ENCODE data around the gene TMEM135.

The TMEM135 gene

DNA sequence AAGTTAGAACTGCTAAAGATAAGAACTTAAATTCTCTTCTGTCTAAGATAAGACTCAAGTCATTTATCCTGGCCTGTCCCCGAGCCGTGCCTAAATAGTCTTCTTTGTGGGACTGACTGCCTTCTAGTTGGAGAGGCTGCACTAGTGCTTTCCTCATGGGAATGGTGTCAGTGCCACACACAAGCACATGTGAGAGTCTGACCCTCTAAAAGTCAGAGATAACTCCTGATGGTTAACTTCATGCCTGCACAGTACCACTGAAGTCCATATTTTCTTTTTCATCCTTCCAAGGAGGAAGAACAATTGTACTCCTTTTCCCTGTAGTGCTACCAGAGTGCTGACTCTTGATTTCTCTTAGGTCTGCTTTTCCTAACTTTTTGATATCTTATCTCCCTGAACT is 309.7 kb downstream of the TMEM135 start:
- DNase-seq (ENCODE audit: low read depth in 4 of 4, low spot score in 1 of 4), result no peak

DNA sequence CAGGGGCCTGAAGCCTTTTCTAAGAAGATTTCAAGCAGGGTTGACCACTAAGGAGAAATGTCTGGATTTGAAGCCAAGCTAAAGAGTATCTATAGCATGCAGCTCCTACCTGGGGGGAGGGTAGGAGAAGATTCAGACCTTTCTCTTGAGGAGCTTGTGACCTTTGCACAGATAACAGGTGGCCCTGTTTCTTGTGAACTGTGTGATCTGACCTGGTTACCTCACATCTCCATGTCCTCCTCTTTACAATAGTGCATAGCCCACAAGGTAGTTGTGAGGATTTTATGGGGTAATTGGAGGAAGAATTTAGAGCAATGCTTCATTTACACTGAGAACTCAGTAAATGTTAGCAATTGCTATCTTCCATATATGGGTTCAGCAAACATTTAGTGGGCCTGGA is 310.1 kb downstream of the TMEM135 start:
- no peak for DNase-seq (ENCODE audit: low read depth in 4 of 4, low spot score in 1 of 4)

DNA sequence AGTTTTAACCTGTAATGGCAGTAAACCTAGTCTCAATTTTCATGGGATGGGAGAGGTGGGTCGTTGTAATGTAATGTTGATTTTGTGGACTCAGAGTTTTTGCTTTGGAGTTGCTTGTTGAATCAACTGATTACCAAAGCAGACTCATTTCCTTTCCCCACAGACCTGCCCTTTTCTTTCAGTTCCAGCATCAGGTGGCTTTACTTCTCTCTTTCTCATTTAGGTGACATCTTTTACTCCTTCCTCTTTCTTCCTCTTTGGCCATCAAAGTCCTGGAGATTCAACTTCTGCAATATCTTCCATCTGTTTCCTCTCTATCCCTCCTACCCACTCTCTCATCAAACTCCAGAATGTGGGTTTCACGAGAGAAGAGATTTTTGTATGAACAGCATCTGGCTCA is 313.9 kb downstream of the TMEM135 start:
- DNase-seq (ENCODE audit: low read depth in 4 of 4, low spot score in 1 of 4), result no peak

DNA sequence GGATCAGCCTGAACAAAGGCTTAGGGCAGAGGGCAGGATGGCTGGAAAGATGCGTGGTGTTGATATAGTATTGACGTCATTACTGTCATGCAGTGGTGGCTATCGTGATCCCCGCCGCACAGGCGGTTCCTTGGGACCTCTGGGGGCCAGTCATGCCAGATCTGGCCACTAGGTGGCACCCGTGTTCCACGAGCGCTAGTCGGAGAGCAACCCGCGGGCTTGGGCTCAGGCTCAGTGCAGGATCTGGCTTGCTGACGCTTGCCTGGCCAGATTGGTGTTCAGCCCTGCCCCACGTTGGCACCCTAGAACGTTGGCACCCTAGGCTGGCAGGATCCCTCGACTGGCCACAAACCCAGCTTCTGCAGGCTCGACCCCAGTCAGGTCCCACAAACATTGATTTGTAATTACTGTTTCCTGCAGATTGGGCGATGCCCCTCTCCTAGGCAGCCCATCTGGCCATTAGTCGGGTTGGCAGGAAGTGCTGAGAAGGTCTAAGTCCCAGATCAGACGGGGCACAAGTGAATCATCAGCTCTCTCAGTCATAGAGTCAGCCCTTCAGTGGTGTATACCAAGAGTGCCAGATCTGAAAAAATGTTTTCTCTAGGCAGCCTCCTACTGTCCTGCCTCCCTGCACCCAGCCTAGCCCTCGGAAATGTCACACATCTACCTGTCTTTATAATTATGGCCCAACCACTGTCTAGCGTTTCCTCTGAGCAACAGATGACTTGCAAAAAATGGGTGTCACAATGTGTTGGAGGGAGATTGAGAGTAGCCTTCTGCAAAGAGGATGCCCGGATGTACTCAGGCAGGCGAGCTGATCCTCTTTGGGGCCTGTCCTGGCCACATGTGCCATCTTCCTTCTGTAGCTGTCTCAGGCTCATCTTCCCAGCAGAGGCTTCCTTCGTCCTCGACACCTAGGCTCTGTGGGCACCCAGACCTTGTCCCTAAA is 315.3 kb downstream of the TMEM135 start:
- peak; percentile 75 to 87 (median 77) for DNase-seq (ENCODE audit: low read depth in 4 of 4, low spot score in 1 of 4)

DNA sequence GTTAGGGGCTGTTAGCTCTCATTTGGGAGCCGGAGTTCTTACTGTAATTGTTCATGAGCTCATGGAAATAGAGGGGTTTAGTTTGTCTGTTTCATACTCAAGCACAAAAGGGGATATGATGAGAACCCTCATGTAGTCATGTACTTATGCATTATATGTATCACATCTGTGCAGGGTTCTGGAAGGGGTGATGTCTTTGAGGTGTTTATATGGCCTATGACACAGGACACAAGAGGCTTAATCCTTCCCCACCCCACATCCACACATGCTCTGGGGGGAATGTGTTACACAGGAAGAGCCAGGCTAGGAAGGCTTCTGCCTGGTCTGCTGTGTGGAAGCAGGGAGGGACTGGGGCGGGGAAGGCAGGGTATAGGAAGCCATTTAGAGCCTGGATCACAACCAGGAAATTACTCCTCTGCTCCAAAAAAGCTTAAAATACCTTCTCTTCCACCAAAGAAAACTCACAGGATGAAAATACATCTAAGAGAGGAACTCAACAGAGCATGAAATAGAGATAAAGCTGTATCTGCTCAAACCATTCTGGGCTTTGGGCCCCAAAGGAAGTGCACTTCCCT is 316.1 kb downstream of the TMEM135 start:
- no peak for DNase-seq (ENCODE audit: low read depth in 4 of 4, low spot score in 1 of 4)

DNA sequence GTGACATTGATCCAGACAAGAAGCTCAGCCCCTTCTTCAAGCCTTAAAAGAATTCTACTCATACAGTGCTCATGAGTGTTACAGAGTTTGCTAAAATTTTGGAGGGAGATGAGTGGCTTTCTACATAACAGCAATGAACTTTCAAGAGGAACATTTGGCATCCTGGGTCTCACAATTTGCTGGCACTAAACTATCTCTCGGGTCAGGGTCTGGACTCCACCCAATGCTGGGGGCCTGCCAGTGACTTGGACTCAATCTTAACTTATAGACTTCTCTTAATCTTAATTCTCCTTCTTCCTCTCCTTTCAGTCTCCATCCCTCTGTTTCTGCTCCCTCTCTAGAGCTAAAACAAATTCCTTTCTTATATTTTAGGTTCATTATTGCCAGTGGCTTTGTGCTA is 317.9 kb downstream of the TMEM135 start:
- no peak for DNase-seq (ENCODE audit: low read depth in 4 of 4, low spot score in 1 of 4)

DNA sequence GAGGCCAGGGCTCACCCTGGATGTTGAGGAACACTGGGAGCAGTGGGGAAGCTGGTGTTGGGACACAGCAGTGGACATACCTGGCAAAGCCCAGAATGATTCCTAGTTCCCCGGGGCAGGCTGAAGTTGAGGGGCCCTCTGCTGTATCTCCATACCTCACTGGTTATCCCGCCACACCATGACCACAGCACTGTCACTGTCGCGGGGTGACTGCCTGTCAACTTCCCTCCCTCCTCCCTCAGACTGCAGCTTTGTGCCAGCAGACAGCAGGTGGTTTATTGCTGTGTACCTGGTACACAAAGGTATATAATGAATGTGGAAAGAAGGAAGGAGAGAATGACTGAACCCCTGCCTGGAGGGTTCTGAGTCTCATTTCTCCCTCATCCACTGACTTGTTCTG is 318.7 kb downstream of the TMEM135 start:
- no peak for DNase-seq (ENCODE audit: low read depth in 4 of 4, low spot score in 1 of 4)

DNA sequence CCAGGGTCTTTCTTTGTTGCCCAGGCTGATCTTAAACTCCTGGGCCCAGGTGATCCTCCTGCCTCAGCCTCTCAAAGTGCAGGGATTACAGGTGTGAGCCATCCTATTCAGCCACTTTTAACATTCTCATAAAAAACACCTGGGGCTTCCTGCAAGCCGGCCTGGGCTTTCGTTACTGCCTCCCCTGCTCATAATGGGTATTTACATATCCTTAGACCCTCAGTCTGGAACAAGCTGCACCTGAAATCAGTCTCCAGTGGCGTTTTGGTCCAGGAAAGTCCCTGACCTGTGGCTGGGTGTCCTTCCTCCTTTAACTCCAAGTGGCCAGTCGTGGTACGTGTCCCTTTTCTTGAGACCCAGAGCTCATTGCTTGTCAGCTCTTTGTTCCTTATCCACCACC is 320.7 kb downstream of the TMEM135 start:
- no peak for DNase-seq (ENCODE audit: low read depth in 4 of 4, low spot score in 1 of 4)

DNA sequence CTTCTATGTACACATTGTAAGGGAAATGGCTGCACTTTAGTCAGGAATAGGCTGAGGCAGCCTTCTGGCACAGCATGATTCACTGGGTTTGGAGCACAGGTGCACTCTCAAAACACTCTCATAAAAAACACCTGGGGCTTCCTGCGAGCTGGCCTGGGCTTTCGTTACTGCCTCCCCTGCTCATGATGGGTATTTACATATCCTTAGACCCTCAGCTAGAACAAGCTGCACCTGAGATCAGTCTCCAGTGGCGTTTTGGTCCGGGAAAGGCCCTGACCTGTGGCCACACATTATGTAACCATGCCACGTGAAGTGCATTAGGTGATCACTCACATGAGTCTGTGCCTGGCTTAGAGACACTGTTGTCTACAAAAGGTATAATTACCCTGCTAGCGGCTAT is 321.7 kb downstream of the TMEM135 start:
- no peak for DNase-seq (ENCODE audit: low read depth in 4 of 4, low spot score in 1 of 4)

DNA sequence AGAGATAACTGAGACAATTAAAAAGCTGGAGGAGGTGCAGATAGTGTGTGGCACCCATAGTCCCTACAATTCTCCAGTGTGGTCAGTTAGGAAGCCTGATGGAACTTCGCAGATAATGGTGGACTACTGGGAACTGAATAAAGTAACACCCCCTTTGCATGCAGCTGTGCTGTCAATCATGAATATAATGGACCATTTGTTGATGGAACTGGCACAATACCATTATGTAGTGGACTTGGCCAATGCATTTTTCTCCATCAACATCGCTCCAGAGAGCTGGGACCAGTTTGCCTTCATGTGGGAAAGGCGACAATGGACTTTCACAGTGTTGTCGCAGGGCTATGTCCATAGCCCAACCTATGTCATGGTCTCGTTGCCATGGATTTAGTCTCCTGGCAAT is 324.2 kb downstream of the TMEM135 start:
- DNase-seq (ENCODE audit: low read depth in 4 of 4, low spot score in 1 of 4), result no peak

DNA sequence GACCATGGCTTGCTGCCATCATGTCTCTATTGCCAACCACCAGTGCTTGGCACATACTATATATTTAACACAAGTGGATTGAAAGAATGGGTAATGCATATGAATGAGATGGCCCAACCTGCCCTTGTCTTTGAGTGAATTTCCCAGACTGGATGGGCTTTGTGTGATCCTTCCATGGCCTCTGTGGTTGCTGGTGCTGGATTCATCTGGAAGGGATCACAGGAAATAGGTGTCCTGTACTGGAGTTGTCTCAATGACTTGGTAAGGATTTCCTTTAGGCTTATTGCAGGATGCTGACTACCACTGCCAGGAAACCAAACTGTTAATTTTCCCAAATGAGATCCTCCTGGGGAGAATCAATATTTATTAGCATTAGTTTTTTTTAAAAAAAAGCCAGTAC is 328.6 kb downstream of the TMEM135 start:
- no peak for DNase-seq (ENCODE audit: low read depth in 4 of 4, low spot score in 1 of 4)

DNA sequence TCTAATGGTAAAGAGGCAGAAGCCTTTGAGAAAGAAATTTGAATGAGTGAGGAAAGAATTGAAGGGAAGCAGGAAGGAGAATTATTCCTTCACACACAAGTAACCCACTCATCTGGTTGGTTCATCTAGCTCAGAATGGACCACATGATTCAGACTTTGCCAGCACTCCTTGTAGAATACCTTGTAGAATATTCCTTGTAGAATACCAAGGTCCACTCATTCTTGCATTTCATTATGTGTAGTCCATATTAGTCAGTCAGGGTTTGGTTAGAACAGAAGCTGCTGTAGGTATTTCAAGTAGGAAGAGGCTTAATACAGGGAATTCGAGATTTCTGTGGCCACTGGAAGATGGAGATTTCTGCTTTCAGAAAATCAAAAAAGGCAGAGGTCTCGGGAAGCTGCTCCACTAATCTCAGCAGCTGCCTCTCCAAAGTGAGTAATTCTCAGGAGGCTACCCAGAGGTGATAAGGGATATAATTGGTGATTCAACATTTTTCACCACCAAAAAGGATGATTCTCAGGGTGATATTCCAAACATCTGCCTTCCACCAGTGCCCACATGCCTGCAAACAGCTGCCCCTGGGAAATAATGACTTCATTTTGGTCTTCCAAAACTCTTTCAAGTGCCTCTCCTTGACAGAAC is 329.1 kb downstream of the TMEM135 start:
- DNase-seq (ENCODE audit: low read depth in 4 of 4, low spot score in 1 of 4), result no peak

DNA sequence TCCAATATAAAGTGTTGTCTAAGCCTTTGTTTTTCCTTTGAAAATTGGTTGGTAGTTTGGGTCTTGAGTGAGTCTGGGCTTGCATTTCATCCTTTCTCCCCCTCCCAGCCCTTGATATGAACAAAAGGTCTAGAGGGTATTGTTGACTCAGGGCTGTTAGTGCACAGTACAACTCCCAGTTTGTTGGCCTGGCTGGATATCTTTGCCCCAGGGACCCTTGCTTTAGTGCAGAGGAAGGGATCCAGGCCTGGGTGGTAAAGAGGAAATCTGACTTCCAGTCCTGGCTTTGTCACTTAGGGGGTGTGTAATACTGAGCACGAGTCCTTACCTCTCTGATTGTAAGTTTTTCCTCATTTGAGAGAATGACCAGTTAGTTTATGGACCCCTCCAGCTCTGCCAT is 330.4 kb downstream of the TMEM135 start:
- no peak for DNase-seq (ENCODE audit: low read depth in 4 of 4, low spot score in 1 of 4)

DNA sequence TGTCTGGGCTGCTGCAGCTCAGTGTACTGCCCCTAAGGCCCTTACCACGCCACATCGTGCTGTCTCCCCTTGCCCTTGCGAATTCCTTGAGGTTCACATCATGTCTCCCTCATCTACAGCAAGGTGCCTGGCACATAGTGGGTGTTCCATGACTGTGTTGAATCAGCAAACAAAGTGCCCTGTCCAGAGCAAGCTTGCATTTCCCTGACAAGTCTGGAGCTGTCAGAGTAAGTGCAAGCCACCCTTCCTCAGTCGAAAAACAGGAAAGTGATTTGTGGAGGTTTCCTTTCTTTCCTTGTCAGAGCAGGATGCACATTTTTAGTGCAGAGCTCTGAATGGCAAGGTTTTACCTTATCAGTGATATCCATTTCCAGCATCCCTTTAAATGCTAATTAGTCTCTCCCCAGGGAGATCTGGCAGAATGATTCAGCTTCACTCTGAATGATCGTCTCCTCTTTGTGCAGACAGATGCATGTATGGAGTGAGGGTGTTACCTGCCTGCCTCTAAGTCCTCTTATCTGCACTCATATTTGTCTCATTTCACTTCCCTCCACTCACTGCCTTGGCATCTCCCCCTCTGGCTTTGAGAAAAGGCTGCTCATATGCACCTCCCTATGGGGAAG is 331.2 kb downstream of the TMEM135 start:
- no peak for DNase-seq (ENCODE audit: low read depth in 4 of 4, low spot score in 1 of 4)

DNA sequence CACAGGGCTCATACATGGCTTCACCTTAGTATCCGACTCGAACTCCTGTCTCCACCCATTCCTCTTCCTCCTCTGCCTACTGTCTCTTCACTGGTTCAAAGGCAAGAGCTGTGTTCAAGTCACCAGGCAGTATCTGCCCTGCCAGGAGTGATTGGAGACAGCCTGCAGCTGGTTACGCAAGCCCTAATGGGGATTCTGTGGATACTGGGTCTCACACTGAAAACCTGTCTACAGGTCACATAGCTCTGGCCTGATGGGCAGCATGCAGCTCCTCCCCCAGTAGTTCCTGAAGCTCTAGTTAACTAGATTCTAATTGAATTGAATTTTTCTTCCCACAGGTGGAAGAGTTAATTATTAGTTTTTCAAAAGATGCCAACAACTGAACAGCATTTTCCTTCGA is 332.2 kb downstream of the TMEM135 start:
- DNase-seq (ENCODE audit: low read depth in 4 of 4, low spot score in 1 of 4), result no peak

DNA sequence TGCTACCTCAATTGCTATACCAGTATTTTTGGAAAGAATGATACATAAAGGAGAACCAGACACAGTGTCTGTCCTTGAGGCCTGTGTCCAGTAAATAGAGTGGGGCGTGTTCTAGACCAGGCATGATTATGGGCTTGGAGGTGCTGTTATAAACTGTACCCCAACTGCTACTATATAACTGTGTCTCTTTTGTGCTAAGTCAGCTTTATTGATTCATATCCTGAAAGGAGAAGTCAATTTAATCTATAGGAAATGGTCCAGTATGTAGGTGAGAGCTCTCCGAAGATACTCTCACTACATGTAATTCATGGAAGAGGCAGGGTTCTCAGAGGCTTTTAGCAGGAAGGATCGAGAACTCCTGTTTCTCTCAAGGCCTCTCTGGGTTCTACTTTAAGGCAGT is 334.3 kb downstream of the TMEM135 start:
- DNase-seq (ENCODE audit: low read depth in 4 of 4, low spot score in 1 of 4), result no peak
